Kidney tubule cell (primary cell): Measurements from ENCODE around the gene DOCK11.
"Not testable (repeated sequence)": the region's sequence is repeated elsewhere in the genome, so short reads cannot be mapped to it uniquely, and the experiment has no call there.

Experiments
- DNase-seq: peaks from one replicate; pipeline ENCODE4 v3.0.0-alpha.2; 2018; ENCODE audit warnings: low spot score

The DOCK11 gene

DNA sequence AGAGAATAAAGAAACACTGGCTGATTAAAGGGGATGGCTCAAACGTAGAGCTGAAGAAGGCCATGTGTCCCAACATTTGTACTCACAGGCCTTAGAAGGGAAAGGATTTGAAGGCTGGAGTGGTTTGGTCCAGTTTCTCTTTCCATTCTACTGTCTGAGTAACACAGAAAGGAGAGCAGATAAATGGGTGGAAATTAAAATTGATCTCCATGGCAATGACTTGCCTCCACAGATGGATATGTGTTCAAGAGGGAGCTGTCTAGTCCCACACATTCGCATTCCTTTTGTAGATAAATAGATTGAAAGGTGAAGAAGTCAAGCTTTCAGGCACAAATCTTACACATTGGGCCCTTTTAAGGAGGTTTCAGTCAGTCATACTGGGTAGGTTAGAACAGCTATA, 74.6 kb downstream of the DOCK11 start:
- no peak for DNase-seq

DNA sequence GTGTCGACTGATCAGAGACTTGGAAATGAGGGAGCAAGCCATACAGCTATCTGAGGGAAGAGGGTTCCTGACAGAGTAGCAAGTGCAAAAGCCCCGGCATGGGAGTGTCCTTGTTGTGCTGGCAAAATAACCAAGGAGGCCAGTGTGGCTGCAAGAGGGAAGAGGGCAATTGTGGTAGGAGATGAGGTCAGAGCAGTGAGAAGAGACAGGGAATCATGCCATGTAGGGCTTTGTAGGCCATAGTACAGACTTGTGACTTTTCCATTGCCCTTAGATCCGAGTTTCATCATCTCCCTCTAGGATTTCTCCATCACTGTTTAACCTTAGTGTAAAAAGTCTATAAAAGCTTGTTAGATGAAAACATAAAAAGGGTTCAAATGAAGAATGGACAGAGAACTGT, 76.2 kb downstream of the DOCK11 start:
- DNase-seq = no peak

DNA sequence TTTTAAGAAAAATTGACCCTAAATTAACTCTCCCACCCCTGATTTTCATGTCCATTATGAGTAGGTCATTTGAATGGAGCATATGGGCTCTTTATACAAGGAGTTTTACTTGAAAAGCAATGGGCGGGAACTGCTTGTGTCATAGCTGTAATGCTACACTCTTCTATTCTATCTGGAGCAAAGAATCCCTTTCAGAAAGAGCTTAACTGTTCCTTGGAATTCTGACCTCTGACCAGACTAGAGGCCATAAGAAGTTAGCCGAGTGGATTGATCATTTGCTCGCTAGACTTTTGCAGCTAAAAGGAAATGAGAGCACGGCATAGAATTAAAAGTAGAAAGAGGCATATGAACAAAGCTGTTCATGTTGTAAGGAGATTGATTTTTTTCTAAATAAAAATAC, 79.1 kb downstream of the DOCK11 start:
- DNase-seq = no peak

DNA sequence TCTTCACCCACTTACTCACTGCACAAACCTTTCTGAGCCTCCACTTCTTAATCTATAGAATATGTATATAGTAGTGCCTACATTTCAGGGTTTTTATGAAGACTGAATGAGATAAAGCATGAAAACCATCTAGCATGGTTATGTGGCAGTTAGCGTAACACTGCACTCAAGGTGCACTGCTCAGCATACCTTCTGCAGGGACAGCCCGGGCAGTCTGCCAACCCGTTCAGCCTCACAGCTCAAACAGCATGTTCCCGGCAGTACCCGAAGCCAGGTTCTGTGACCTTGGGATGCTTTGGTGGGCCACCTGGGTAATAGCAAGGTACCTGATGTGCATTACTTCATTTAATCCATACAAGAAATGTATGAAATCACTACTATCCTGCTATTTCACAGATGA, 81.4 kb downstream of the DOCK11 start:
- DNase-seq = peak; percentile 41

DNA sequence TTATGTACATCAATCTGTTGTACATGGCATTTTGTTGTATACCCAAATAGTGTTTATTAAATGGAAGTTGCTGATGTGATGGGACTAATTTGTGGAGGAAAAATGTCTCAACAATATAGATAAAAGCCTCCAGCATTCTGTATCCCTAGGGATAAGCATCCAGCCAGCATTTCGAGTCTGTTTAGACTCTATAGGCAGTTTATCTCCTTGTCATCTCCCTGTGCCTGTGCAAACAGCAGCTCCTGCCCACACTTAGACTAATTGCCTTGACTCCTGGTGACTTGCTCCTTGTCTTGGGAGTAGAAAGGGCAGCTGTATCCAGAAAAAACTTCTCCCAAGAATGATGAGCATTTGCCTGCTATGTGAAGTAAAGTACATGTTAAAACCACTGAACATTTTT, 83.8 kb downstream of the DOCK11 start:
- DNase-seq = no peak

DNA sequence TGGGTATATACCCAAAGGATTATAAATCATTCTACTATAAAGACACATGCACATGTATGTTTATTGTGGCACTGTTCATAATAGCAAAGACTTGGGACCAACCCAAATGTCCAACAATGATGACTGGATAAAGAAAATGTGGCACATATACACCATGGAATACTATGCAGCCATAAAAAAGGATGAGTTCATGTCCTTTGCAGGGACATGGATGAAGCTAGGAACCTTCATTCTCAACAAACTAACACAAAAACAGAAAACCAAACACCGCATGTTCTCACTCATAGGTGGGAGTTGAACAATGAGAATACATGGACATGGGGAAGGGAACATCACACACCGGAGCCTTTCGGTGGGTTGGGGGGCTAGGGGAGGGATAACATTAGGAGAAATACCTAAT, 87.3 kb downstream of the DOCK11 start:
- not testable (repeated sequence) for DNase-seq

DNA sequence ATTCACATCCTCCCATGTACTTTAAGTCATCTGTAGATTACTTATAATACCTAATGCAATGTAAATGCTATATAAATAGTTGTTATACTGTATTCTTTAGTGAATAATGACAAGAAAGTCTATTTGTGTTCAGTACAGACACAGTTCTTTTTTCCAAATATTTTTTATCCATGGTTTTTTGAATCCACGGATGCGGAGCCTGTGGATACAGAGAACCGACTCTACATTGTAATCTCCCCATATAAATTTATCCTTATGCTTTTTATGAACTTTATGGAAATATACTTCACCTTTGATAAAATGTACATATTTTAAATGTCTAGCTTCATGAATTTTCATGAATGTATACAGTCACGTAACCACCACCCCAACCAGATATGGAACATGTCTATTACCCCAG, 88.2 kb downstream of the DOCK11 start:
- DNase-seq = no peak

DNA sequence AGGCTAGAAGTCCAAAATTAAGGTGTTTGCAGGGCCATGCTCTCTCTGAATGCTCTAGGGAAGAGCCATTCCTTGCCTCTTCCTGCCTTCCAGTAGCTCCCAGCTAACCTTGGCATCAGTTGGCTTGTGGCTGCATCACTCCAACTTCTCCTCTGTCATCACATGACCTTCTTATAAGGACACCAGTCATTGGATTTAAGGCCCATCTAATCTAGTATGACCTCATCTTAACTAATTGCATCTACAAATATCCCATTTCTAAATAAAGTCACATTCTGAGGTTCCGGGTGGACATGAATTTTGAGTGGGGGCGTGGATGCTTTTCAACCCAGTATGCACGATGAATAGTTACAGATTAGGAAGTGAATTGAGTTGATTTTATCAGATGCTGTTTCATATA, 89.7 kb downstream of the DOCK11 start:
- no peak for DNase-seq

DNA sequence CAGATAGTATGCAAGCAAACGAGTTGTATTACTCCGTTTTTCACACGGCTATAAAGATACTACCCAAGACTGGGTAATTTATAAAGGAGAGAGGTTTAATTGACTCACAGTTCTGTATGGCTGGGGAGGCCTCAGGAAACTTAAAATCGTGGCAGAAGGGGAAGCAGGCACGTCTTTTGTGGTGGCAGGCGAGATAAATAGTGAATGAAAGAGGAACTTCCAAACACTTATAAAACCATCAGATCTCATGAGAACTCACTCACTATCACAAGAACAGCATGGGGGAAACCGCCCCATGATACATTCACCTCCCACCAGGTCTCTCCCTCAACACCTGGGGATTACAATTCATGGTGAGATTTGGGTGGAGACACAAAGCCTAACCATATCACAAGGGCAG, 90.6 kb downstream of the DOCK11 start:
- DNase-seq = not testable (repeated sequence)

DNA sequence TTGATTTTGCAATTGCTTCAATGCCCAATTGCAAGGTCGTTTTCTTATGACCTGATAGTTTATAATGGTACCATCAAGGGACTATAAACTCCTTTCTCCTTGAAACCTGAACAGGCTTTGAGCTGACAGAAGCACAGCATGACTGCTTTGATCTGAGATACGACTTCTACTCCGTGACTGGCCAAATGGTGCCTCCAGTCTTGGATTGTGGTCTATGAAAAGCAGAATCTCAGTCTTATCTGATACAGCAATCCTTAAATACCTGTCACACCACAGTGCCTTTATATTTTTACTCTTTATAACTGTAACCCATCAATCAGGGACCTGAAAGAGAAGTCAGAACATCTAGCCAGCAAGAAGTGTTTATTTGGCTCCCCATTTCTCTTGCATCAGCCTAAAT, 93.1 kb downstream of the DOCK11 start:
- DNase-seq = no peak

DNA sequence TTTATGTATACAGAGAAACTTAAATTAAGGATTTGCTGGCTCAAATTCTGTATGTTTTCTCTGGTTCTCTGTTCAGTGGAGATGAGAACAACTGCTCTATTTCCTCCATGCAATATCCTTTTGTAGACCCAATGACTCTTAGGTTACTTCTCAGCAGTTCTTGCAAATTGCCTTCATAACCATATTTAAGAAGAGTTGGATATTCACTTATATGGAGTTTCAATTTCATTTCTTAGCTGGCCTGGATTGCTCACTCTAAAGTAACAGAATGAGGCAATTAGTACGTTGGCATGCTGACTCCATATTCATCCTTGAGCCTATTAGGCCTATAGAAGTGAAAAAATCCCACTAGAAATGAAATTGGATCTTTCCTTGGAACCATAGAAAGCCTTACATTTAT, 93.6 kb downstream of the DOCK11 start:
- DNase-seq = no peak

DNA sequence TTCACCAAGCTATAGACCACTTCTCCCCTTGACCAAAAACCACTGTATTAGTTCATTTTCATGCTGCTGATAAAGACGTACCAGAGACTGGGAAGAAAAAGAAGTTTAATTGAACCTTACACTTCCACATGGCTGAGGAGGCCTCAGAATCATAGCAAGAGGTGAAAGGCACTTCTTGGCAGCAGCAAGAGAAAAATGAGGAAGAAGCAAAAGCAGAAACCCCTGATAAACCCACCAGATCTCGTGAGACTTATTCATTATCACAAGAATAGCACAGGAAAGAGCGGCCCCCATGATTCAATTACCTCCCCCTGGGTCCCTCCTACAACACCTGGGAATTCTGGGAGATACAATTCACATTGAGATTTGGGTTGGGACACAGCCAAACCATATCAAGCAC, 97.8 kb downstream of the DOCK11 start:
- DNase-seq = no peak

DNA sequence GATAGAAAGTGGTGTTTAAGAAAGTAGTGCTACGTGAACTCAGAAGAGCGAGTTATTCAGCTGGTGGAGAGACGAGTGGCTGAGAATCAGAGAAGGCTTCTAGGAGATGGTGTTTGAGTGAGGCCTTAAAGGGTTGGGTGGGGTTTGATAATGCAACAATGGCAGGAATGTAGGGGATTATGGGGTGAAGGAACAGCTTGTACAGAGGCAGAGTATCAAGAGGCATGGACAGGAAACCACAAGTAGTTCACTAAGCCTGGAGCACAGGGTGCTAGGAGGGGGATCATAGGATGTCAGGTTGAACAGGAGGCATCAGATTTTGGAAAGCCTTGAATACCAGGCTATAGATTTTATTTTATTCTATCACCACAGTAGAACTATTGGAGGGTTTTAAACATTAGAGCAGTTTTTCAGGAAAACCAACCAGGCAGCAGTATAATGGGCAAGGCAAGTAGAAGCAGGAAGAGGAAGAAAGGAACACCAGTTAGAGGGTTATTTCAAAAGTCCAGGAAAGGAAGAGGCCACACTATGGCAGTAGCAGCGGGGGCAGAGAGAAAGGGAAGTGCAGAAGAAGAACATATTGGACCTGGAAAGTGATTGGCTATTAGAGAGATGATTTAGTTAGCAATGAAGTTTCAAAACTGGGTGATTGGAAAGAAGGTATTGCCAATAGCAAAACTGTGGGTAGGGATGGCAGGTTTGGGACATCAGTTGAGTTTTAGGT, 99.2 kb downstream of the DOCK11 start:
- no peak for DNase-seq

DNA sequence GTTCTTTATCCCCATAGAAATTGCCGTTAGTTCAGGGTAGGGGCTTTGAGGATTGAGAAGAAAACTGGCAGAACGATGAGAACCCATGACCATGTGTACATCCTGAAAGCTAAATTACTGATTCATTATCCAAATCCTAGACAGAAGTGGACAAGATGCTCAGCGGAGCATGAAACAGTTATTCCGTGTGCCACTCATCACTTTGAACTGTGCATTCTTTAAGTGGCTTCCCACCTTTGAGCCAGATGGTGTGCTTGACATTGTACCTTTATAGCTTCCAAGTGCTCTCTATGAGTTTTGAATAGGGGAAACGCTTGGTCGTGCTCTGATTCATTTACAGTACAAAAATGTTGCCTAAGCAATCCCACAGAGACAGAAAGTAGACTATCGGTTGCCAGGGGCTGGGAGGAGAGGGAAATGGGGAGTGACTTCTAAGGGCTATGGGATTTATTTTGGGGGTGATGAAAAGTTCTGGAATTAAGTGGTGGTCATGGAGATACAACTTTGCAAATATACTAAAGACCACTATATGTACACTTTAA, 100.0 kb downstream of the DOCK11 start:
- peak; percentile 33 for DNase-seq

DNA sequence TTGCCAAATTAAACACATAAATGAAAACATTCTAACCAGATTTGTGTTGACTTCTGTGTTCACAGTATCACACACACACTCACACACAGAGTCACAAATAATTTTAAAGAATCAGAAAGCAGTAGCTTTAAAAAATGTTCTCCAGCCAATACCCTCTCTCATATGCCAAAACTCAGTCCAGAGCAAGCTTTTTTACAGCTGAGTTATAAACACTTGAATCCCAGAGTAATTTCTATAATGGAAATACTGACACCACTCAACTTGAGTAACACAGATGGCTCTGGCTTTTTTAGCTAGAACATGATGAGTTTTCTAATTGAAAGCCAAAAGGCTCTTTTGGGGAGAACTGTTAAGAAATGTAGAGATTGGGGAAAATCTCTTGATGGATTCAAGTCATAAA, 100.8 kb downstream of the DOCK11 start:
- no peak for DNase-seq

DNA sequence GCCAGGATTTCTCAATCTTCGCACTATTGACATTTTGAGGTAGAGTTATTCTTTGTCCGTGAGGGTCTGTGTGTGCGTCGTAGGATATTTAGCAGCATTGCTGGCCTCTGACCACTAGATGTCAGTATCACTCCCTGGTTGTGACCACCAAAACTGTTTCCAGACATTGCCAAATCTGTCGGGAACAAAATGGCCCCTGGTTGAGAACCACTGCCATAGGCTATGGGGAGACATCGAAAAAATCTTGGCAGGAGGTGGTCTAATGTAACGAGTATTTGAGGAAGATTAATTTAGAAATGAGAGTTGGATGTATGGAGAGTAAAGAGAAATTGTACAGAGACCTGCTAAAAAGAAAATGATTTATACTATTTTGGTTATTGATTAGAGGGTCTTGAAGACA, 108.4 kb downstream of the DOCK11 start:
- DNase-seq = peak; percentile 60

DNA sequence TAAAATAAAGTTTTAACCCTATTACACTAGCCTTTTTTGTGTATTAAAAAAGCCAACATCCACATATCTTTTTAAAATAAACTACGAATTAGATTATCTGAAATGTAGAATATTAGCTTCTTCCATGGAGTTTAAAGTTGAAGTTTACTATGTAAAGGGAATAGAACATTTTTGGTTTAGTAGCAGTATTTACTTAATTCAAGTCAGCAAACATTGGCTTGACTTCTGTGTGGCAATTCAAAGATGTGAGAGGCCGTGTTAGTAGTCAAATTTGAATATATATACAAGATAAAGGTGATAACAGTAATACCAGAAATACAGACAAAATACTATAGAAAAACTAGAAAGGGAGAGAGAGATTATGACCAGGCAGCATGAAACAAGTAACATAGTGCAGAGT, 116.7 kb downstream of the DOCK11 start:
- no peak for DNase-seq

DNA sequence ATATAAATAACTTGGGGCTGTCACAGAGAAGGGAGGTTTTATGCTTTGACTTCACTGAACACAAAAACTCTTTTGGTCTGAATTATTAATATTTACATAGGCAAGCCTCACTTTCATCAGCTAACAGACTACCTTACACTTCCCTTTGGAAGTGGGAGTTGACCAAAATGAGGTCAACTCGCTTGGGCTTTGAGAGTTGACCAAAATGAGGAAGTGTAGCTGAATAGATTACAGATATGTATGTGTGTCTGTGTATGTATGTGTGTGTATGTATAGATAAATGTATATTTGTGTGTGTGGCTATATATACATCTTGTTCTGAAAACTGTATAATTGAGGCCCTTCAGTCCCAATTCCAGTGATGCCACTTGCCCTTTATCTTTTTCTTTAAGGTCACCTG, 118.5 kb downstream of the DOCK11 start:
- no peak for DNase-seq

DNA sequence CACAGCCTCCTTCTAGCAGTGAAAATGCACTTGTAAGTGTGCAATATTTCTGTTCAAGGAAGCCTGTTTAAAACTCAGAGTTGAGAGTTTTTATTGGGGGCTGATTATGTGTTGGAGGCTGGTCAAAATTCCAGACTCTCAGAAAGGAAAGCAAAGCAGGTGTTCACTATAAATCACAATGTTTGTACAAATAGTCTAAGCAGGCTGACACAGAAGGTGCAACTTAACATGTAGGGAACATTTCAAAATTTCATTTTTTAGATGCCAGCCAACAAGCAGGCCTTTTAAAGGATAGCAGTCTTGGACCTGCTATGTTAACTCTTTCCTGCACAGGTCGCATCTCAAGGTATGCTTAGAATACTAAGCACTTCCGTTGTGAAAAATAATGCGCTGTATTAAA, 119.5 kb downstream of the DOCK11 start:
- DNase-seq = no peak

DNA sequence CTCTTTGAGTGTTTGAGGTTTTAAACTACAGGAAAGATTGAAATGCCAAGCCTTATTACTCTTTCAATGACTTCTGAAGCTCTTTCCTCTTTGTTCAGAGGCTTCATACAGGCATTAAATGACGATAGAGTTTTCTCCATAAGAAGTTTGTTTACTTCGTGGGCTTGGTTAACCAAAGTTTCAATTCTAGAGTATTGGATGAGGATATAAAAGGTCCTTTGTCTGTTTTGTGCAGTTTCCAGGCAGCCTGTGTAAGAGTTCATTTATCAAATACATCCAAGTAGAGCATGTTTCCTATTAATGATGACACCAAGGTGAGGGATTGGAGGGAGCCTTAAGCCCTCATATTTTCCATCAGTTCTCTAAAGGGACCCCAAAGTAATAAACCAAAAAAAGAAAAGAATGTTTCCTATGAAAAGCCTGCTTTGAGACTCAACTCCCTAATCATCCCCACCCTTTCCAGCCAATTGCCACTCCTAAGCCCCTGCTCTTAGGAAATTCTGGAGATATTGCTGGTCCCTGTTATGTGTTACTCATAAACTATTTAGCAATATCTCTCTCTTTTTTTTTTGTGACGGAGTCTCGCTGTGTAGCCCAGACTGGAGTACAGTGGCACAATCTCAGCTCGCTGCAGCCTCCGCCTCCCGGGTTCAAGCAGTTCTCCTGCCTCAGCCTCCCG, 125.6 kb downstream of the DOCK11 start:
- DNase-seq = no peak

DNA sequence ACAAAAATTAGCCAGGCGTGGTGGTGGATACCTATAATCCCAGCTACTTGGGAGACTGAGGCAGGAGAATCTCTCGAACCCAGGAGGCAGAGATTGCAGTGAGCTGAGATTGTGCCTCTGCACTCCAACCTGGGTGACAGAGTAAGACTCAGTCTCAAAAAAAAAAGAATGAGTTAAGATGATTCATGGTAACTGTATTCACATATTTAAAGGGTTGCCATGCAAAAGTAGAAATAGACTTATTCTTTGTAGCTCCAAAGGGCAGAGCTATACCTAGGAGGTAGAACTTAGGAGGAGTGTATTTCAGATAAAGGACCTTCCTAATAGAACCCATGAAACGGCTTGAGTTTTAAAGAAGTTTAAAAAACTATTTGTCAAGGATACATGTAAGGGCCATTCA, 127.4 kb downstream of the DOCK11 start:
- DNase-seq = no peak

DNA sequence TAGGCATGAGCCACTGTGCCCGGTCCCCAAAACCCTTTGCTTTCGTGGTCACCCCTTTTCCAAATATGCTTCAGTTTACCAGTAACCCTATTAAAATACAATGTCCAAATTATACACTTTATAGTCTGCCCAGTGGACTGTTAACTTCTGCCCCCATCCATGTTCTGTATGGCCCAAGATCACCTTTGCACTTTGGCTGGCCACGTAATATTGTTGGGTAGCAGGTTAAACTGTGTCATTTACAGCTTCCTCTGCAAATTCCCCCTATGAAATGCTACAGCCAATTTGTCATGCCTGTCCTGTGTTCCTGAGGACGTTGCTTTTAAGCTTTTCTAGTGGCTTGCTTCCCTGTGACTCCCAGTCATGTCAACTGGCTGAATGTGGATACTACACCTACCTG, 130.7 kb downstream of the DOCK11 start:
- DNase-seq = no peak

DNA sequence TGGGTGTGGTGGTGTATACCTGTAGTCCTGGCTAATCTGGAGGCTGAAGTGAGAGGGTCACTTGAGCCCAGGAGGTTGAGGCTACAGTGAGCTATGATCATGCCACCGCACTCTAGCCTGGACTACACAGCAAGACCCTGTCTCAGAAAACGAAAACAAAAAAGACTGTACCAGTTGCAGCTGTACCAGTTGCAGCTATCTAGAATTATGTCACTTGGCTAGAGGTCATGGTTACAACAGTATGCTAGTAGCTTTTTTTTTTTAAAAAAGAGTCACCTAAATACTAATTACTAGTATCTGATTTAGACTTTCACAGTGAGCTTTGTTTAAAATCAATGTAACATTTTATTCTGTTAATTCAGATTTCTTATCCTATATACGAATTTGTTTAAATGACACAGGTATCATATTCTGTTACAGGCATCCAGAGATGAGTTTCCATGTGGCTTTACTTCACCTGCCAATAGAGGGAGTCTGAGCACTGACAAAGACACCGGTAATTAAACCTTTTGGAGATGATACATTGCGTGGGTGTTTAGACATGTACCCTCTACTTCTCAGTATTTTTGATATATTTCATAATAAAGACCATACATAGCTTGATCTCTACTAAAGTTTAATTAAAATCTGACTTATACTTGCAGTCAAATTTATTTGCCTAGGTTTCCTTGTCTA, 131.6 kb downstream of the DOCK11 start:
- peak; percentile 20 for DNase-seq
